Pancreas (tissue), 10 donors: Measurements from ENCODE around the gene WIZ. TPM values are rescaled to one million over a fixed set of nuclear protein-coding genes. Genes with fewer than 3 reads are reported as not detected.
"Not testable (repeated sequence)": the region's sequence is repeated elsewhere in the genome, so short reads cannot be mapped to it uniquely, and the experiment has no call there.

Source experiments
- ATAC-seq, 4 donors: fragments of 200-7000 bp; cut with Tn5 transposase; one replicate each; pipeline versions ENCODE4 v1.8.0 to v1.9.1; 2020; ENCODE audit warnings: mild to moderate bottlenecking in 4 of 4, moderate library complexity in 4 of 4
- DNase-seq, 6 donors: peaks; one replicate each; pipeline ENCODE4 v3.0.0-alpha.2; 2020
- FAIRE-seq: peaks from 2 replicates; lab custom pipeline; 2012; peaks lifted over from hg19 to GRCh38; lab: Jason Lieb, UNC
- H3K27ac ChIP-seq, 4 donors: fragments of 200-600 bp; sonication (generic); 1 replicate in 3 of 4; 2 replicates in 1 of 4; pipeline versions ENCODE4 v1.5.0 to v1.8.0; 2020
- H3K27me3 ChIP-seq, 4 donors: fragments of 200-600 bp; one replicate each; pipeline ENCODE4 v1.8.0; 2021
- H3K36me3 ChIP-seq, 3 donors: fragments of 200-600 bp; sonication (generic) in 1 of 3; one replicate each; pipeline versions ENCODE4 v1.5.0 to v1.8.0; 2020 to 2021
- H3K4me1 ChIP-seq, 3 donors: fragments of 200-600 bp; one replicate each; pipeline ENCODE4 v1.8.0; 2021
- H3K4me3 ChIP-seq, 4 donors: fragments of 200-600 bp; sonication (generic) in 2 of 4; one replicate each; pipeline versions ENCODE4 v1.5.0 to v1.8.0; 2020 to 2021
- H3K9me3 ChIP-seq, 4 donors: fragments of 200-600 bp; one replicate each; pipeline ENCODE4 v1.8.0; 2021
- WGBS, 2 donors: extraction: QIAGEN DNeasy Blood & Tissue Kit; methylation state at CpG; one replicate each; pipeline ENCODE4 v1.1.7; 2013; 5-methylcytosine and 5-hydroxymethylcytosine counted together
- intact Hi-C, 3 donors: fragments of 100-400 bp; cut with DNase I; formaldehyde crosslinking; loops; one replicate each; pipeline versions ENCODE4 v1.11.1 to v1.14.2; 2022
- polyA plus RNA-seq, 2 donors: library from polyadenylated mRNA; stranded (reverse); fragments of 200-250 nt; gene quantifications; one replicate each; pipeline ENCODE4 v1.2.3, GENCODE V29; 2013
- total RNA-seq, 6 donors: library from RNA; stranded (reverse); fragmentation: NEBNext Ultra II Directional in 4 of 6; extraction: Animal tissue kit (Norgen Biotek cat#: 25700) in 4 of 6; gene quantifications; one replicate each; pipeline versions ENCODE4 v1.2.1 to v1.2.4, GENCODE V29; 2021 to 2023
- TF ChIP-seq, protein P1 (sequence below), 4 donors: fragments of 200-600 bp; sonication (generic) in 3 of 4; IDR thresholded peaks; one replicate each; pipeline versions ENCODE4 v1.5.0 to v1.8.0; 2021; ENCODE audit warnings: antibody characterized with exemption in 4 of 4
- donor health status: healthy with polysubstance abuse.
- donor health status: DM: no; HTN: no; CAD: no; lungs with moderate emphysema.
- donor health status: DM: no; HTN: no; CAD: no.
- donor health status: control.
- donor health status: control.
- donor health status: Bipolar disorder and iron deficiency.
- donor health status: DM: yes; HTN: yes; CAD: no.
- donor health status: DM: no; HTN: no; CAD: no.
- donor health status: DM: no; HTN: no; CAD: no.
- donor health status: DM: yes; HTN: yes; CAD: no.

The WIZ gene
- total and polyA plus RNA-seq, 8 donors = 11.0 to 23.2 (median 16.0) TPM

- intact Hi-C loops = no loop called here
- Histone ChIP-seq H3K4me3 (no peak overlapping the region), H3K27me3 (no peaks in the 10 kb centered on the region), H3K36me3 (no peaks in the 10 kb centered on the region), H3K4me1 (no peaks in the 10 kb centered on the region), H3K9me3 (no peaks in the 10 kb centered on the region), H3K27ac (no peak overlapping the region)
- DNase-seq = no peak
- TF ChIP-seq, protein P1, sequence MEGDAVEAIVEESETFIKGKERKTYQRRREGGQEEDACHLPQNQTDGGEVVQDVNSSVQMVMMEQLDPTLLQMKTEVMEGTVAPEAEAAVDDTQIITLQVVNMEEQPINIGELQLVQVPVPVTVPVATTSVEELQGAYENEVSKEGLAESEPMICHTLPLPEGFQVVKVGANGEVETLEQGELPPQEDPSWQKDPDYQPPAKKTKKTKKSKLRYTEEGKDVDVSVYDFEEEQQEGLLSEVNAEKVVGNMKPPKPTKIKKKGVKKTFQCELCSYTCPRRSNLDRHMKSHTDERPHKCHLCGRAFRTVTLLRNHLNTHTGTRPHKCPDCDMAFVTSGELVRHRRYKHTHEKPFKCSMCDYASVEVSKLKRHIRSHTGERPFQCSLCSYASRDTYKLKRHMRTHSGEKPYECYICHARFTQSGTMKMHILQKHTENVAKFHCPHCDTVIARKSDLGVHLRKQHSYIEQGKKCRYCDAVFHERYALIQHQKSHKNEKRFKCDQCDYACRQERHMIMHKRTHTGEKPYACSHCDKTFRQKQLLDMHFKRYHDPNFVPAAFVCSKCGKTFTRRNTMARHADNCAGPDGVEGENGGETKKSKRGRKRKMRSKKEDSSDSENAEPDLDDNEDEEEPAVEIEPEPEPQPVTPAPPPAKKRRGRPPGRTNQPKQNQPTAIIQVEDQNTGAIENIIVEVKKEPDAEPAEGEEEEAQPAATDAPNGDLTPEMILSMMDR (IDR thresholded peaks at IDR 0.05) = no peak
- no peak for ATAC-seq
- no peak for FAIRE-seq
- WGBS, 2 donors = 87 to 88% methylated on average over 5 of the region's 5 CpGs
These were observed 26.6 kb upstream of the WIZ start for GRCh38 chr19:15476325-15476724.

DNA sequence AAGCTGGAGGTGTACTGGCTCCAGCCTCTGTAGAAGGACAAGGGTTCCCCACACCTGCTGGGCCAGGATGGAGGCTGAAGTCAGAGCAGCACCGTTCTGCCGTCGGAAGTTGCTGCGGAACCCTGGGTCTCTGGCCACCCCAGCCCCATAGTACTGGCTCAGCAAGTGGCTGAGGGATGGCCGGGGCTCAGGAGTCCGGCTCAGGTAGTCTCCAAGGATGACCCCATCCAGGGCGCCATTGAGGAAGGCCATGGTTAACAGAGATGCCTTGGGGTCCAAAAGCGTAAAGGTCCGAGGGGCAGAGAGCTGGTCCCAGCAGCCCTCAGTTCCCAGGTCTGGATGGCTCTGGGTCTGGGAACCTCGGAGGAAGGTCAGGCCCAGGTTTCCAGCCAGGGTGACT is 25.9 kb upstream of the WIZ start:
- intact Hi-C loops = no loop called here
- H3K27me3 ChIP-seq = no peaks in the 10 kb centered on the region
- H3K4me1 ChIP-seq = no peaks in the 10 kb centered on the region
- WGBS, 2 donors = 89 to 98% methylated on average over 10 of the region's 10 CpGs
- H3K36me3 ChIP-seq = no peaks in the 10 kb centered on the region
- H3K4me3 ChIP-seq = no peak overlapping the region
- H3K9me3 ChIP-seq = no peaks in the 10 kb centered on the region
- DNase-seq (no peak), FAIRE-seq (no peak), ATAC-seq (no peak)
- no peak overlapping the region for H3K27ac ChIP-seq
- TF ChIP-seq, protein P1 (IDR thresholded peaks at IDR 0.05) = no peak

- no peak for FAIRE-seq
- no peak for ATAC-seq
- intact Hi-C loops = no loop called here
These were observed 25.4 kb upstream of the WIZ start for GRCh38 chr19:15475169-15475568.

GRCh38 chr19:15473821-15474220 is 24.1 kb upstream of the WIZ start:
- H3K4me1 ChIP-seq, H3K9me3 ChIP-seq, H3K36me3 ChIP-seq, H3K27ac ChIP-seq, intact Hi-C loops, H3K27me3 ChIP-seq, DNase-seq, ATAC-seq, H3K4me3 ChIP-seq, FAIRE-seq: not testable (repeated sequence)
- 61 to 78% methylated on average over 4 of the region's 4 CpGs for WGBS, 2 donors

More at GRCh38 chr19:15475169-15475568, 25.4 kb upstream of the WIZ start:
- H3K36me3 ChIP-seq = no peaks in the 10 kb centered on the region
- DNase-seq = no peak
- no peaks in the 10 kb centered on the region for H3K27me3 ChIP-seq
- no peaks in the 10 kb centered on the region for H3K9me3 ChIP-seq
- no peaks in the 10 kb centered on the region for H3K4me1 ChIP-seq
- 70 to 91% methylated on average over 4 of the region's 4 CpGs for WGBS, 2 donors
- H3K27ac ChIP-seq = no peak overlapping the region
- no peak overlapping the region for H3K4me3 ChIP-seq
- TF ChIP-seq, protein P1 (IDR thresholded peaks at IDR 0.05) = no peak

GRCh38 chr19:15471639-15472101 is 21.9 kb upstream of the WIZ start:
- TF ChIP-seq, protein P1 (IDR thresholded peaks at IDR 0.05) = no peak
- 43 to 53% methylated on average over 31 of the region's 31 CpGs for WGBS, 2 donors
- ATAC-seq = no peak
- Histone ChIP-seq H3K36me3 (no peaks in the 10 kb centered on the region), H3K27ac (no peak overlapping the region), H3K4me3 (no peak overlapping the region), H3K4me1 (no peaks in the 10 kb centered on the region), H3K9me3 (no peaks in the 10 kb centered on the region), H3K27me3 (peaks cover 0 to 8% (median 0%) of the 10 kb centered on the region in 4 donors)
- peak in 1 of 6 donors; percentile 43 for DNase-seq
- no peak for FAIRE-seq
- intact Hi-C loops = no loop called here
